NOMO-1 (cell line): ENCODE results near the gene VKORC1.

Experiments used
- DNase-seq, 2 experiments: peaks; one replicate each; lab custom pipeline; 2025; ENCODE audit not compliant: unreplicated experiment in 2 of 2; lab: John Stamatoyannopoulos, UW

VKORC1 gene

DNA sequence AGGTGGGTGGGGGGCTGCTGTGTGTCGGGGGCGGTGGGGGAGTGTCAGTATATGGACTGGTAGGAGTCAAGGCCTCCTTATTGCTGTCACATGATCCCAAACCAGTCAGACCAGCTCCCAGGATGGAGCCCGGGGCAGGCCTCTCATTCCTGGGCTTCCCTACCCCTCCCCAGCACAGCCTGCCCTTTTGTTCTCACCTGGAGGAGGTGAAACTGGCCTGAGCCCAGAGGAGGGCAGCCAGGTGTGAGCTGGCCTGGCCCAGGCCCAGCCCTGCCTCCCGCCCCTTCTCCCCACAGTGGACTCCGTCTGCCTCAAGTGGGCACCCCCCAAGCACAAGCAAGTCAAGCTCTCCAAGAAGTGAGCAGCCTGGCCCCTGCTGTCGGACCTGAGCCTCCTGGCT, 36.3 kb upstream of the VKORC1 start:
- no peak for DNase-seq

DNA sequence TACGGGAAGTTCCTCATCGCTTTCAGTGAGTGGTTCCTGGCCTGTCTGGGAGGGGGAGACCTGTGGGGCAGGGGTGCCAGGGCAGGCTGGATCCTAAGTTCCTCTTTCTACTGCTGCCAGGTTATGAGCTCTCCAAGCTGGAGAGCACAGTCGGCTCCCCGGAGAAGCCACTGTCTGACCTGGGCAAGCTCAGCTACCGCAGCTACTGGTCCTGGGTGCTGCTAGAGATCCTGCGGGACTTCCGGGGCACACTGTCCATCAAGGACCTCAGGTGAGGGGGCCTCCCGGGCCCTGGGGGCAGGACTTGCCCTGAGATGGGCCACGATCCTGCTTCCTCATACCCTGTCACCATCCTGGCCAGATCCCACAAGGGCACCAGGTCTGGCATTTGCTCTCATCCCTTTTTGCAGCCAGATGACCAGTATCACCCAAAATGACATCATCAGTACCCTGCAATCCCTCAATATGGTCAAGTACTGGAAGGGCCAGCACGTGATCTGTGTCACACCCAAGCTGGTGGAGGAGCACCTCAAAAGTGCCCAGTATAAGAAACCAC, 35.8 kb upstream of the VKORC1 start:
- DNase-seq, result peak in 1 of 2 experiments; percentile 17

DNA sequence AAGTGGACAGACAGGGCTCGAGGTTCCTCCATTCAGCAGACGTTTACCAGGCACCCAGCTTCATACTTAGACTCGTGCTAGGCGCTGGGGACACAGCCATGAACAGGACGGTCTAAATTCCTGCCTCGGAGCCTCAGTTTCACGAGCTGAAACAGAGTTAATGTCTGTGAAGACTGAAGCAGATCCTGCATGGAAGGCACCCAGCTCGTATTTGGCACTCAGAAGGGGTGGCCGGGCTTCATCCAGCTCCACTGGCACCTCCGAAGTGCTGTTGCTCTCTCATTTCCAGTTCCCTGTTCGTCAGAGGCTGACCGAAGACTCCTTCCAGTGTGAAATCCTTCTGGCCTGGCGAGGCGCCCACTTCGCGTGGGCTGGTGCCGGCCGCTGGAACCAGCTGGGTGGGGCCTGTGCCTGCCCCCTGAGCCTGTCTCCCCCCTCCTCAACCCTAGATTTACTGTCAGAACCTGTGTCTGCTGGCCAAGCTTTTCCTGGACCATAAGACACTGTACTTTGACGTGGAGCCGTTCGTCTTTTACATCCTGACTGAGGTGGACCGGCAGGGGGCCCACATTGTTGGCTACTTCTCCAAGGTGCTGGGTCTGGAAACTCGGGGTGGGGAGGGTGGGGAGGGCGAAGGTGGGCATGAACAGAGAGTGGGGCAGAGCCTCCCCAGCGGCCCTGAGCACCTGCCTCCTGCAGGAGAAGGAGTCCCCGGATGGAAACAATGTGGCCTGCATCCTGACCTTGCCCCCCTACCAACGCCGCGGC, 35.2 kb upstream of the VKORC1 start:
- DNase-seq, result peak in 1 of 2 experiments; percentile 48

DNA sequence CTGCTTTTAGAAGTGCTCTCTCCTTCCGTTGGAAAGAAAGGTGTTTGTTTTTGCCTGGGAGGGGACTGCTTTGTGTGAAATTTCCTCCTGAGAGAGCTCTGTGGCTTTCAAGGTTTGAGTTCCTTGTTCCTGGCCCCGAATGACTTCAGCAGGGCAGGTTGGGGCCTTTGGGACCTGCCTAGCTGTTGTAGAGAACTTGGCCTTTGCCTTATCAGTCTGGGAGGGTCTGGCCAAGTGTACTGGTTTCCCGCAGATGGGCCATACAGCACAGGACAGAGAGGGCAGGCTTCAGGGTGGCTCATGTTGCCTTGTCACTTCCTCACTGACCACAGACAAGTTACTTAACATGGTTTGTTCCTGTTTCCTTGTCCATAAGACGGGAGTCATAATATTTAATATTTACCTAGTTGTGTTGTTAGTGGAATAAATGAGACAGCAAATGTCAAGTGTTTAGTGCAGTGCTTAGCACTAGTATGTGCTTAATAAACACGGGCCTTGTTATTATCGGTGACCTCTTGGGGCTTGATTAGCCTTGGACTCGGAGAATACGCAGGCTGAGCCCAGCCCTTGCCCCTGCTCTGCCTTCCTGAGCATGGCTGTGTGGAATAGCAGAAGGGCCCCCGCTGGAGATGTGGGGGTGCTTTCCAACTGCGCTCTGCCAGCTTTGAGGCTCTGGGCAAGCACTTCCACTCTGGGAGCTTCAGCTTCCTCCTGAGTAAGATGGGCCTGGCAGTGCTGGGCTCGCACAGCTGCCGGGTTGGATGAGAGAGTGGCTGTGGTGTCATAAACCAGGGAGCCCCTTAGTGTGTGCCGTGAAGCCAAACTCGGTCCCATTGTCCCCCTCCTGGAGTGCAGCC, 34.3 kb upstream of the VKORC1 start:
- DNase-seq, result peak; percentile 96 to 98

DNA sequence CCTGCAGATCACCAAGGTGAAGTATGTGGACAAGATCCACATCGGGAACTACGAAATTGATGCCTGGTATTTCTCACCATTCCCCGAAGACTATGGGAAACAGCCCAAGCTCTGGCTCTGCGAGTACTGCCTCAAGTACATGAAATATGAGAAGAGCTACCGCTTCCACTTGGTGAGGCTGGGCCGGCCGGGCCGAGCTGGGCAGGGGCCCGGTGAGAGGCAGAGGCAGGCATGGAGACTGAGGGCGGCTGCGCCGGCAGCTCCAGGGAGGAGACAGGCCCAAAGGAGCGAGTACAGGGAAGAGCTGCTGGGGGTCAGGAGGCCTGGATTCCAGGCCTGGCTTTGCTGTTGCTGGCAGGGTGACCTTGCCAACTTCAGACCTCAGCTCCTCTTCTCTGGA, 32.6 kb upstream of the VKORC1 start:
- DNase-seq, result no peak

DNA sequence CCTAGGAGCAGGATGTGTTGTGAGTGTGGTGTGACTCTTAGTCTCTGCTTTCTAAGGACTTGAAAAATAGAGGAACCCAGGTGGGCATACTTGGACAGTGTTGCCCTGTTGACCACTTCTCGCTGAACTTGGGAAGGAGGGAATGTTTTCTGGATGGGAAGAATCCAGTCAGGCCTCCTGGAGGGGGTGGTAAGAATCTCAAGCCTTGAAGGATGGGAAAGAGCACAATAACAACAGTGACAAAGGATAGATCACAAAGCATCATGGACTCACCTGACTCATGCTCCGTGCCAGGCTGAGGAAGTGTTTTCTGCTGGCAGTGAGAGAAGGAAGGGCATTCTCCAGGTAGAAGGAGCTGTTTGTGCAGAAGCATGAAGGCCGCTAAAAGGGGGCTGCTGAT, 31.2 kb upstream of the VKORC1 start:
- no peak for DNase-seq

DNA sequence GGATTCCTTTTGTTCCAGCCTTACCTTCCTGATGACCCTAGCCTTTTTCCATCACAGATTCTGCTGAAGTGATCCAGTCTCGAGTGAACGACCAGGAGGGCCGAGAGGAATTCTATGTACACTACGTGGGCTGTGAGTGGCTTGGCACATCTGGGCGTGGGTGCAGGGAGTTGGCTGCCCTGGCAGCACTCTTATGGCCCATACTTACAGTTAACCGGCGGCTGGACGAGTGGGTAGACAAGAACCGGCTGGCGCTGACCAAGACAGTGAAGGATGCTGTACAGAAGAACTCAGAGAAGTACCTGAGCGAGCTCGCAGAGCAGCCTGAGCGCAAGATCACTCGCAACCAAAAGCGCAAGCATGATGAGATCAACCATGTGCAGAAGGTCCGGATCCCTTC, 25.5 kb upstream of the VKORC1 start:
- no peak for DNase-seq

DNA sequence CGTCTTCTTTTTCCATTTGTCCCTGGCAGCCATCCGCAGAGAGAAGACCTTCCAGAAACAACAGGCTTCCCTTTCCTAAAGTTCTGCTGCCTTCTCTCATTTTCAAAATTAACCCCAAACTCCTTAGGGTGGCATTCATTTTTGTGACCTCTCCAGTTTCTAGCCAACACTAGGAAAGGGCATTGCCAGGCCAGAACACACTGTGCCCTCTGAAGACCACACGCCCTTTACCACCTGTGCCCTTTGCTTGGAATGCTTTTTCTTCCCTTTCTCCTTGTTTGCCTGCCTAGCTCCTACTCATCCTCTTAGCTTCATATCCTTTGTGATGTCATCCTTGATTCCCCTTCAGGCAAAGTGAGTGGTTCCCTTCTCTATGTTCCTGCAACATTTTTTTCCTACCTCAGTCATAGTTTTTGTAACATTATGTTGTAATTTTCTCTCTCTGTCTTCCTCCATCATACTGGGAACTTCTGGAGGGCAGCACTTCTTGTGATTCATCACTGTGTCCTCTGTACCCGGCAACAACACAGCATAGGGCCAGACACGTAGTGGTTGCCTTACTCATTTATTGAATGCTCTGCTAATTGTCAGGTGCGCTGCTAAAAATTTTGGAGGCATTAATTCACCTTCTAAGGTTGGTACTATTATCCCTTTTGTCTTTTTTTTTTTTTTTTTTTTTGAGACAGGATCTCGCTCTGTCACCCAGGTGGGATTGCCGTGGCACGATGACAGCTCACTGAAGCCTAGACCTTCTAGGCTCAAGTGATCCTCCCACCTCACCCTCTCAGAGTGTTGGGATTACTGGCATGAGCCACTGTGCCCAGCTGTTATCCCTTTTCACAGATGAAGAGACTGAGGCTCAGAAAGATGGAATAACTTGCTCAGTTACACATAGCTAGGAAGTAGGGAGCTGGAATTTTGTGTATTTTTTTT, 23.9 kb upstream of the VKORC1 start:
- no peak for DNase-seq

DNA sequence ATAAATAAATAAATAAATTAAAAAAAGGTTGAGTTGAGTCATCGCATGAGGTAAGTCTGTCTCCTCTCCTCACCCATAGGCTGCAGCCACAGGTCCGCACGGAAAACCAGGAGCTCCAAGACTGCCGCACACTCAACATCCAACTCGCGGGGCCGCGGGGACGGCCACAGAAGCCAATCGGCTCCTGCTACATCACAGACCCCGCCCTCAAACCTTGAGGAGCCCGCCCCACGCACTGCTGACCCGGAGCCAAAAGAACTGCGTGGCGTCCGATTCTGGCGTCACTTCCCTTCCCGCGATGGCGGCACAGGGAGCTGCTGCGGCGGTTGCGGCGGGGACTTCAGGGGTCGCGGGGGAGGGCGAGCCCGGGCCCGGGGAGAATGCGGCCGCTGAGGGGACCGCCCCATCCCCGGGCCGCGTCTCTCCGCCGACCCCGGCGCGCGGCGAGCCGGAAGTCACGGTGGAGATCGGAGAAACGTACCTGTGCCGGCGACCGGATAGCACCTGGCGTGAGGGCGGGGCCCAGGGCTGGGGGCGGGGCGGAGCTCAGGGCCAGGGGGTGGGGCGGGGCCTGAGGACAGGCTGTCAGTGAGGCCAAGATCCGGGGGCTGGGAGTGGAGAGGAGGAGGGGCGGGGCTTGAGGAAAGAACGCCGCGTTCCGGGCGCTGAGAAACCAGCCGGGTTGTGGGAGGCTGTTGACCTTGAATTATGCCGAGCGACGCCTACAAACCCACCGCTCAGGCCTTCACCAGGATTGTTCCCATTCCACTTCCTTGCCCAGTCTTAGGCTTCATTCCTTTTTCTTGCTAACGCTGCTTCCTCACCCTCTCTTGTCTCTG, 23.0 kb upstream of the VKORC1 start, which contains the start of gene KAT8:
TSS of gene KAT8 (plus strand) at position 281 of the 839 bp plus-strand sequence. CDS start at position 299, 18 bp downstream.
- peak; percentile 97 to 98 for DNase-seq

DNA sequence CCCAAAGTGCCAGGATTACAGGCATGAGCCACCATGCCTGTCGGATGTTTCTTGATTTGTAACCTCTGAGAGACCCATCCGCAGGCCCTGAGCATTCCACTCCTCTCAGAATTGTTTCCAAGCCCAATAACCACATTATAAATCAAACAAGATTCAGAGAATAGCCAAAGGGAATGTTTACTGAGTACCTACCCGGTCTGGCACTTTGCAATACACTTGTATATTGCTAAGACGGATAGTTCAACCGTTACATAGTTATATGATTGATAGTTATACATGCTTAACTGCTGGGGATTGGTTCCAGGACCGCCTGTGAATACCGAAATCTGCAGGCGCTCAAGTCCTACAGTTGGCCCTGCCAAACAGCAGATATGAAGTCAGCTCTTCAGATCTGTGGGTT, 19.9 kb upstream of the VKORC1 start:
- DNase-seq, result no peak

DNA sequence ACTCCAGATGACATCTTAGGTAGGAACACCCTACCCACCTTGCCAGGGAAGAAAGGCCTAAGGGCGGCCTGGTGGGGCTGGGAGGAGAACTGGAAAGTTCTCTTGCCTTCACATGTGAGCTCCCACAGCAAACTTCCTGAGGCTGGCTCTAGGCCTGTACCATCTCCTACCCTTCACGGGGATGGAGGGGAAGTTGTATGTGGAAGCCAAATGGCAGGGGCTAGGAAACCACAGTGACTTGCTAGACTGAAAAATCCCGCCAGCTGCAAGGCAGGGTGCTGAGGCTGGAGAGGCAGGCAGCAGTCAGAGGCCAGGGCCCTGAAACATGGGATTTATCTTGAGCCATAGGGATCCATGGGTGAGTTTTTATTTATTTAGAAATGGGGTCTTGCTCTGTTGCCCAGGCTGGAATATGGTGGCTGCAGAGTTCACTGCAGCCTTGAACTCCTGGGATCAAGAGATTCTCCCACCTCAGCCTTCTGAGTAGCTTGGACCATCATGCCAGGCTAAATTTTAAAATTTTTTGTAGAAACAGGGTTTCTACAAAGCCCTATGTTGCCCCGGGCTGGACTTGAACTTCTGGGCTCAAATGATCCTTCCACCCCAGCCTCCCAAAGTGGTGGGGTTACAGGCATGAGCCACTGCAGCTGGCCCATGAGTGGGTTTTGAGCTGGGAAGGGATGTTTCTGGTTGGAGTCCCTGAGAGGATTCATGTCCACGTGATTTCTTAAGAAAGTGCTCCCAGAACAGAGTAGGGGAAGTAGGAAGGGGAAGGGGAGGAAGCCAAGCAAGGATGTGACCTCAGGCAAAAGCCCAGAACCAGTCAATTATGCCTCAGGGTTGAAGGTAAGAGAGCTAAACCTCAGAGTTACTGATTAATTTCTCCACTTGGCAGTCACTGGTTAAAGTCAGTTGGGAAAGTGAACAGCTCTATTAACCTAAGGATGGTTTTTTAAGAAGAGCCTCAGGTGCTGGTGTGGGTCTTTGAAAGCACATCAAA, 18.8 kb upstream of the VKORC1 start:
- DNase-seq, result peak; percentile 51 to 62

DNA sequence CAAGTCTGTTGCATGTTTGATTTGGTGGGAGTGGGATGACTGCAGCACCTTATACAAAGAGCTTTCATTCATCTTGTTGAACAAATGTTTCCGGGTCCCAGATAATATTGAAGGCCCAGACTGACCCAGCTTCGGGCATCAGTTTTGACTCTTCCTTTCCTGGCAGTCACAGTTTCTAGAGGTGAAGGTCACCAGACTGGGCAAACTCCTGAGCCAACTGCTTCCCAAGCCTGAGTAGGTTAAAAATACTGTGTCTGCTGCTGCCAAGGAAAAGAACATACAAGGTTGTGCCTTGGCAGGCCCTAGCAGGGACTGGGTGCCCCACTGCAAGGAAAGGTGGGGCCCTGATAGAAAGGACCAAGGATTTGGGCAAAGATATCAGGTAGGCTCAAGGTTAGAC, 18.1 kb upstream of the VKORC1 start:
- DNase-seq, result no peak

DNA sequence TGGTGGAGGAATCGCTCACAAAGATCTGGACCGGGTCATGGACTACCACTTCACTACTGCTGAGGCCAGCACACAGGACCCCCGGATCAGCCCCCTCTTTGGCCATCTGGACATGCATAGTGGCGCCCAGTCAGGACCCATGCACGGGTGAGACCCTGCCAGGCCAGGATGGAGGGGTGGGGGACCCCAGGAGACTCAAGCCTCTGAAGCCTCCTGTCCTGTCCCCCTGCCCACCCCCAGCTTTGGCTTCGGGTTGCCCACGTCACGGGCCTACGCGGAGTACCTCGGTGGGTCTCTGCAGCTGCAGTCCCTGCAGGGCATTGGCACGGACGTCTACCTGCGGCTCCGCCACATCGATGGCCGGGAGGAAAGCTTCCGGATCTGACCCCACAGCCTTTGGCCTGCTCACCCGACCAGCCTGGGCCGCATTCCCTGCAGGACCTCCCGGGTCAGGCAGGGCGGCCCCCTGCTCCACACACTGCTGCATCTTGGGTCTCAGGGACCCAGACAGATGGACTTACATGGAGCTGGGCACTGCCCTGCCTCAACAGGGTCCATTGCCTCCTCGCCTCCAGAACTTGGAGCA, 17.4 kb upstream of the VKORC1 start:
- DNase-seq, result no peak

DNA sequence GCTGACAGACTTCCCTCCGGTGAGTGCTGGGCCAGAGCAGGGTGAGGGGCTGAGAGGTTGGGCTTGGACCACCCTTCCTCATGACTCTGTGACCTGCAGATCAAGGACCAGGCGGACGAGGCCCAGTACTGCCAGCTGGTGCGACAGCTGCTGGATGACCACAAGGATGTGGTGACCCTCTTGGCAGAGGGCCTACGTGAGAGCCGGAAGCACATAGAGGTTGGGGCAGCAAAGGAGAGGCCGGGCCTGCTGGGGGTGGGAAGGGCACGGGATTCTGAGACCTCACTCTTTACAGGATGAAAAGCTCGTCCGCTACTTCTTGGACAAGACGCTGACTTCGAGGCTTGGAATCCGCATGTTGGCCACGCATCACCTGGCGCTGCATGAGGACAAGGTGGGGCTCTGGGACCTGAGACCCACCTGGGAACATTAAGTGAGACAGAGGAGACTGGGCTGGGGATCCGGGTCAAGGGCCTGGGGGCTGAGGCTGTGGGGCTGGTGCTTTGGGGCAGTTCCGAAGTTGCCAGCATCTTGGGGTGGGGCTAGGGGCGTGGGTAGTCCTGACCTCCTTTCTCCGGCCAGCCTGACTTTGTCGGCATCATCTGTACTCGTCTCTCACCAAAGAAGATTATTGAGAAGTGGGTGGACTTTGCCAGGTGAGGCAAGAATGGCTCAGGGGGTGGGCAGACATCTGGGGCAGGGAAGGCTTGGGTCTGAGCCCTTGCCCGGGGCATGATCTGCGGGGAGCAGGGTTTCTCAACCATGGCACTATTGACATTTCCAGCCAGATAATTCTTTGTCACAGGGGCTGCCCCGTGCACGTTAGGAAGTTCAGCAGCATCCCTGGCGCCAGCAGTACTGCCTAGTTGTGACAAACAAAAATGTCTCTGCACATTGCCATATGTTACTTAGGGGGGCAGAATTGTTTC, 15.8 kb upstream of the VKORC1 start:
- no peak for DNase-seq

DNA sequence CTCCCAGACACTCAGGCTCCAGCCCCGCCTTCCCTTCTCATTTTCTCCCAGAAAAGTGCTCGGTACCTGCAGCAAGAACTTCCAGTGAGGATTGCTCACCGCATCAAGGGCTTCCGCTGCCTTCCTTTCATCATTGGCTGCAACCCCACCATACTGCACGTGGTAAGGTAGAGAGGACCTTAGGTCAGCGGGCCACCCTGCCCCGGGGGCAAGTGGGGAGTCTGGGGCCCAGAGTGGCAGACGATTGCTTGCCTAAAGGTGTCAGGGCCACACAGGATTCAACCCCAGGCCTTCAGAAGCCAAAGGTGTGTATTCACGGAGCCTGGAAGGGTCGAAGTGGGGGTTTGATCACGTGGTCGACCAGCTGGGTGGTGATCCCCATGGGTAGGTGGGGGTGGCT, 15.0 kb upstream of the VKORC1 start:
- no peak for DNase-seq

DNA sequence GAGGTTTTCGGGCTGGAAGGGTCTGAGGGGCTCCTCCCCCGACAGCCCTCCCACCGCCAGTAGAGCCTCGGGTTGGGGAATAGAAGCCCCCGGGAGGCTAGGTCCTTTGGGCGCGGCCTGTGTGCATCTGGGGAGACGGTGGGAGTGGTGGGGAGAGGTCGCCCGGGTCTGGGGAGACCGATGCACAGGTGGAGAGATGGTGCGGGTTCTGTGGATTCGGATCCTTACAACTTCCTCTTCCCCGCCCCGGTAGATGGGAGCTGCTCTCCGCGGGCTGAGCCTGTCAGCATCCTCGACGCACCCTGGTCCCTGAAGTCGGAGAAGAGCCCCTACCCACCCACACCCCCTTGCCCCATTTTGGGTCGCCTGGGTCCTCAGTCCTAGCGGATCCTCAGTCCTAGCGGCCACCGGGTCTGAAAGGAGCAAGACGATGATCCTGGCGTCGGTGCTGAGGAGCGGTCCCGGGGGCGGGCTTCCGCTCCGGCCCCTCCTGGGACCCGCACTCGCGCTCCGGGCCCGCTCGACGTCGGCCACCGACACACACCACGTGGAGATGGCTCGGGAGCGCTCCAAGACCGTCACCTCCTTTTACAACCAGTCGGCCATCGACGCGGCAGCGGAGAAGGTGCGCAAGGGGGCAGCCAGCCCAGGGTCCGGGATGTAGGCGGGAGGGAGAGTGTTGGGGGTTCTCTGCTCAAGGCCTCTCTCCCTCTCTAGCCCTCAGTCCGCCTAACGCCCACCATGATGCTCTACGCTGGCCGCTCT, 14.4 kb upstream of the VKORC1 start:
- no peak for DNase-seq
